Renal cortex interstitium (tissue), 11 donors: Measurements from ENCODE around the gene THEM5. TPM values are rescaled to one million over a fixed set of nuclear protein-coding genes. Genes with fewer than 3 reads are reported as not detected.

Experiments
- DNase-seq, 11 donors: peaks; one replicate each; pipeline ENCODE4 v3.0.0-alpha.2; 2013; ENCODE audit warnings: low read depth in 9 of 11, low spot score in 4 of 11; ENCODE audit errors: extremely low read depth in 1 of 11
- polyA plus RNA-seq, 3 donors: library from polyadenylated mRNA; unstranded; fragments of 120-200 nt; gene quantifications; one replicate each; pipeline ENCODE4 v1.2.1, GENCODE V29; 2013; ENCODE audit not compliant: insufficient read length in 3 of 3

THEM5 gene
- polyA plus RNA-seq, 3 donors, result 0.37 to 1.5 (median 0.84) TPM

GRCh38 chr1:151809290-151809984, 44.1 kb downstream of the THEM5 start:
- no peak for DNase-seq

- DNase-seq, result no peak
These were observed 45.7 kb downstream of the THEM5 start for GRCh38 chr1:151807766-151808165.

- no peak for DNase-seq
These were observed 46.4 kb downstream of the THEM5 start for GRCh38 chr1:151807131-151807530.

GRCh38 chr1:151806170-151806569, 47.3 kb downstream of the THEM5 start:
- DNase-seq, result no peak

GRCh38 chr1:151805066-151805820, 48.3 kb downstream of the THEM5 start, which contains the start of gene LINGO4:
Gene LINGO4, minus strand, starts transcription at chr1:151805419. Its CDS starts 2,715 bp downstream, at chr1:151802704.
- no peak for DNase-seq

GRCh38 chr1:151803915-151804314, 49.6 kb downstream of the THEM5 start:
- DNase-seq, result no peak

- DNase-seq, result no peak
These were observed 50.3 kb downstream of the THEM5 start for GRCh38 chr1:151803164-151803563.

GRCh38 chr1:151802372-151802771, 51.1 kb downstream of the THEM5 start:
- no peak for DNase-seq

GRCh38 chr1:151801846-151802245, 51.7 kb downstream of the THEM5 start:
- no peak for DNase-seq

- DNase-seq, result no peak
These were observed 52.1 kb downstream of the THEM5 start for GRCh38 chr1:151801310-151801820.

GRCh38 chr1:151800830-151801229, 52.7 kb downstream of the THEM5 start:
- DNase-seq, result no peak

- DNase-seq, result no peak
These were observed 54.1 kb downstream of the THEM5 start for GRCh38 chr1:151799179-151800022.

GRCh38 chr1:151798571-151798970, 54.9 kb downstream of the THEM5 start:
- DNase-seq, result no peak

Other genes with a start within 250 kb of the THEM5 start
- 10 to 100 TPM; 21.5 to 24.7 (median 23.4) TPM for gene SNX27, start 241.7 kb downstream of the THEM5 start, polyA plus RNA-seq
- gene CELF3, start 136.9 kb downstream of the THEM5 start, polyA plus RNA-seq, result under 1 TPM; 0.26 to 0.46 (median 0.32) TPM
- gene RIIAD1, start 132.2 kb downstream of the THEM5 start, polyA plus RNA-seq, result under 1 TPM in 1 of 3 donors, not detected in 2; 0.55 TPM
- gene MRPL9, start 90.2 kb downstream of the THEM5 start, polyA plus RNA-seq, result 100 to 1,000 TPM; 108 to 131 (median 114) TPM
- 1 to 10 TPM; 8.3 to 9.8 (median 9.0) TPM for gene TDRKH, start 63.2 kb downstream of the THEM5 start, polyA plus RNA-seq
- gene LINGO4, start 48.3 kb downstream of the THEM5 start, polyA plus RNA-seq, result under 1 TPM in 1 of 3 donors, not detected in 2; 0.03 TPM
- gene RORC, start 21.9 kb downstream of the THEM5 start, polyA plus RNA-seq, result 1 to 10 TPM in 1 of 3 donors, under 1 TPM in 2; 0.52 to 2.1 (median 0.75) TPM
- under 1 TPM in 2 of 3 donors, not detected in 1; 0.19 to 0.36 TPM for gene C2CD4D, start 13.9 kb downstream of the THEM5 start, polyA plus RNA-seq
- gene THEM4, start 55.8 kb upstream of the THEM5 start, polyA plus RNA-seq, result 10 to 100 TPM; 22.5 to 47.0 (median 28.7) TPM
- gene S100A10, start 140.1 kb upstream of the THEM5 start, polyA plus RNA-seq, result 100 to 1,000 TPM; 211 to 270 (median 220) TPM
- 100 to 1,000 TPM; 221 to 251 (median 248) TPM for gene S100A11, start 183.3 kb upstream of the THEM5 start, polyA plus RNA-seq
- gene TCHHL1, start 235.4 kb upstream of the THEM5 start, polyA plus RNA-seq, result not detected